GM12873 (cell line): ENCODE measurements around the gene SYS1.

ENCODE experiments used
- TF ChIP-seq, protein P1 (sequence below): IDR thresholded peaks from 2 replicates; pipeline ENCODE4 v1.5.1; 2012; ENCODE audit warnings: low read depth, mild to moderate bottlenecking, moderate library complexity, low read length, control low read depth; ENCODE audit not compliant: insufficient read depth; ENCODE audit errors: missing control alignments

Gene SYS1

DNA sequence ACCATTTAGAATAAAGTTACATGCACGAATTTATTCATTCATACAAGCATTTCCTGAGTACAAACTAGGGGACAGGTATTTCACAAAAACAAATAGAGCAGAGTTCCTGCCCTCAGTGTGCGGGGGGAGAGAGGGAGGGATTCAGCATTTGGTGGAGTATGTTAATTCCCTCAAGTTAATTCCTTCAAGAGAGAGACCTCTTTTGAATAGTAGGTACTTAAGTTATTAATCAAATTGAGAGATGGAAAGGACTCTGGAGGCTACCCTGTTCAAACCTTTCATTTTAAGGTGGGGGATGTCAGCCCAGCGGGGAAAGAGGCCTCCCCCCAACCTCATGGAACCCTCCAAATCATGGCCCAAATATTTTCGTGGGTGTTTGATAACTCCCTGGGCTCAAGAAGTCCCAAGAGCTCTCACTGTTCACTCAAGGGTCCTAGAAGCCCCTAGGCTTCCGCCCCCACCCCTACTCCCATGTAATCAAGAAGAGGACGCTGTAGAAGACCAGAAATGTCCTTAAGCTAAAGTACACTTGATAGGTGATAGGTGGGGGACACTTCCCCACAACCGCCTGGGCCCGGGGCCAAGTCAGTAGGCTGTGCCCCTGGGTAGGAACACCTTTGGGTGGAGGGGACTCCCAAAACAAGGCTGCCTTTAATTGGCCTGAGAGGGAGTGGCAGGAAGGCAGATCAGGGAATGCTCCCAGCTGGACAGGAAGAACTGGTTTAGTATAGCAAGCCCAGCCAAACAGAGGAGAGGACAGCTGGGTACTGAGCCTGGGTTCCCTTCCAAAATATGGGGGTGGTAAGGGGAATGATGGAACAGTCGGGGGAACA is 17.6 kb upstream of the SYS1 start:
- TF ChIP-seq, protein P1, sequence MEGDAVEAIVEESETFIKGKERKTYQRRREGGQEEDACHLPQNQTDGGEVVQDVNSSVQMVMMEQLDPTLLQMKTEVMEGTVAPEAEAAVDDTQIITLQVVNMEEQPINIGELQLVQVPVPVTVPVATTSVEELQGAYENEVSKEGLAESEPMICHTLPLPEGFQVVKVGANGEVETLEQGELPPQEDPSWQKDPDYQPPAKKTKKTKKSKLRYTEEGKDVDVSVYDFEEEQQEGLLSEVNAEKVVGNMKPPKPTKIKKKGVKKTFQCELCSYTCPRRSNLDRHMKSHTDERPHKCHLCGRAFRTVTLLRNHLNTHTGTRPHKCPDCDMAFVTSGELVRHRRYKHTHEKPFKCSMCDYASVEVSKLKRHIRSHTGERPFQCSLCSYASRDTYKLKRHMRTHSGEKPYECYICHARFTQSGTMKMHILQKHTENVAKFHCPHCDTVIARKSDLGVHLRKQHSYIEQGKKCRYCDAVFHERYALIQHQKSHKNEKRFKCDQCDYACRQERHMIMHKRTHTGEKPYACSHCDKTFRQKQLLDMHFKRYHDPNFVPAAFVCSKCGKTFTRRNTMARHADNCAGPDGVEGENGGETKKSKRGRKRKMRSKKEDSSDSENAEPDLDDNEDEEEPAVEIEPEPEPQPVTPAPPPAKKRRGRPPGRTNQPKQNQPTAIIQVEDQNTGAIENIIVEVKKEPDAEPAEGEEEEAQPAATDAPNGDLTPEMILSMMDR: no peak

DNA sequence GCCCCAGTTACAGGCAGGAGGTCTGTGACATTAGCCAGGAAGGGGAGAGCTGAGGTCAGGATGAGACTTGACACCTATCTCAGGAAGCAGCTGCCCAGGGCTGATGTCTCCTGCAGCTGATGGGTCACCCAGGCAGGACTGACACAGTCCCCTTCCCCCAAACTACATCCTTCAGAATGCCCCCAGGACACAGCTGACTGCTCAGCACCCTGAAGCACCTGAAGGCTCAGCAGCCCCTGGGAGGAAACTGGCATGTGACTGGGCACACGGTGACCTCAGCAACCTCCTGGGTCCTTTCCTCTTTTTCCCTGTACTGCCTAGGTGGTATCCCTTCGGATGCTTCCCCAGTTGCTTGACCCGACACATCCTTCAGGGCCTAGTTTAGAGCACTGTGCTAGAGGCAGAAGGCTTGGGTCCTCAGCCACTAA is 16.7 kb upstream of the SYS1 start:
- TF ChIP-seq, protein P1: no peak

DNA sequence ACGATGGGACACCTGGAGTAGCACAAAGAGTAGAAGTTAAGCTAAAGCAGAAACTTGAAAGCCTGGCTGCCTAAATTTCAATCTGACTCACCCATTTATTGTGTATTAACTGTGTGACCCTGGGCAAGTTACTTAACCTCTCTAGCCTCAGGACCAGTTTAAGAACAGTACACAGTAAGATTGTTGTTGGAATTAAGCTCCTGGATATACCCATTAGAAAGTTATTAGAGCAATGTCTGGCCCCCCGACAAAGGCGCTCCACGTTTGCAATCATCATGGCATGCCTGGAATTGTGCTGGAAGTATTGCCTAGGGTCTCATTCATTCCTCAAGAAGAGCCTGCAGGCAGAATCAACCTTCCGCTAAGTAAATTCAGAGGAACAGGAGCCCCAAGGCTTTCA is 16.1 kb upstream of the SYS1 start:
- TF ChIP-seq, protein P1: no peak

DNA sequence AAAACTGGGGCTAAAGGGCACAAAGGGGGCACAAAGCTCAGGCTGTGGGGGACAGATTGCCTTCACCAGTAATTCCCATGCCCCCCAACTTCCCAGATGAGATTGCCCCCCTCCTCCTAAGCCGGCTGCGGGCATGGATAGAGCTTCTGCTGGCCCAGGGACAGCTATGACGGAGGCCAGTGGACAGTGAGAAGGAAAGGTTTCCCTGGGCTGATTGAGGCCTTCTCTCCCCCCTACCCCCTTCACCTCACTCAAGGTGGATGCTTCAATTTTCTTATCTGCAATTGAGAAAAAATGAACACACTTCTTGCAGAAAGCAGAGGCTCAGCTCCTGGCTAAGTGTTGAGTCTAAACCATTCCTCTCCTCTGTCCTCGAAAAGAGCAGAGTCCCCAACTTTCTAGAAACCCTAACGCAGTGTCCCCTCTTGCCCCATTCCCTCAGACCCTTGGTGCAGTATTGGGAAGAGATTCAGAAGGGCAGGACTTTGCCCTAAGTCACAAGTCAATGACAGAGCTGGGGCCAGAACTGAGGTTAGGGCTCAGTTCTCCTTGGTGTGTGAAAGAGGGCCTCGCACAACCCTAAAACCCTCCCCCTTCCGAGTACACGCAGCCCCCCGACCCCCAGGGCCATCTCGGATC is 15.5 kb upstream of the SYS1 start:
- TF ChIP-seq, protein P1: no peak

DNA sequence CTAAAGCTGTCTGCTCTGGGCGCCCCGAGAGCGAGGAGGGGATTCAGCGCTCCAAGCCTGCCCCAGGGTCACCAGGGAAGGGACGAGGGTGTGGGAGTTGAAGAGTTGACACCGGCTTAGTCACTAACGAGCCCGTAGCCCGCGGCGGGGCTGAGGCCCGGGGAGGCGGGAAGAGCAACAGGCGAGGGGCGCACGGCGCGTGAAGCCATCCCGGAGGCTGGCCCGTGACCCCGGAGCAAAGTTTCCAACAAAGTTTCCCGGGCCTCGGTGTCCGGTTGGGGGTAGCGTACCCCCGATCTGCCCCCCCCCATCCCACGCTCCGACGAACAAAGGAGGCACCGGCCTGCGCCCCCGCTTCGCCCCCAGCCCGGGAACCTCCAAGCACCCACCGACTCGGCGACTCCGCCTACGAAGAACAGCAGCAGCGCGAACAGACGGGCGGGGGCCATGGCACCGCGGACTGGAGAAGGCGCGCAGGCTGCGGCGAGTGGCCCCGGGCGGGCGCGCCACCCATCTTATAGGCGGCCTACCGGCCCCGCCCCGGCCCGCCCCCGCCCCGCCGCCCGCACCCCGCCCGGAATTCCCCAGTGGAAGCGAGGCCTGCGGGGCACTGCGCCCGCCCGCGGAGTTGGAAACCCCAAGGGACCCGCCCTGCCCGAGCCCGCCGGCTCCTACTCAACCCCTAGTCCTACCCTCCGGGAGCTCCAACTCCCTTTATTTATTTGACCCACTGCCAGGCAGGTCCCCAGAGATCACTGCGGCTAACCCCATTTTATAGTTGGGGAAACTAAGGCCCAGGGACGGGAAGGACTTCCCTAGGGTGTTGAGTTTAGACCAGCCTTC is 14.8 kb upstream of the SYS1 start, which contains the start of gene SDC4:
SDC4 (minus strand) TSS at position 489 of the 843 bp plus-strand sequence; CDS start at position 449, 40 bp downstream.
- TF ChIP-seq, protein P1: no peak

DNA sequence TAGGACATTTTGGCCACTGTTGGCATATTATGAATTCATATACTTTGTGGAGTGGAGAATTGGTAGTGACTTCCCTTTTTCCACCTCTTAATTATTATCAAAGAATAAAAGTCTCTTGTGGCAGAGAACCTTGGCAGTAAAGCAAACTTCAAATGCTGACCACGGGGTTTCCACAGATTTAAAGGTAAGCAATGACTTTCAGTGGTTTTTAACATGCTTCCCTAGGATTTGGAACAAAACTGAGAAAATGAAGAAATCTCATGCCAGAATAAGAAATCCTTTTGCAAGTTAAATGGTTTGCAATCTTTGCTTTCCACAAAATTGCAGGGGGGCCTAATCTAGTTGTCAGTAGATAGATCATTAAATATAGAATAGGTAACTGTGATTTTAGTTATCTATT is 12.7 kb upstream of the SYS1 start:
- TF ChIP-seq, protein P1: no peak
